HL-60/S4 treated with retinoic acid at 250 ng/mL for 4 days and 3 days (cell line): ENCODE data around the gene SLX9.

Experiments
- in situ Hi-C: fragments of 300-500 bp; cut with MboI; formaldehyde crosslinking; loops from 2 replicates; pipeline ENCODE4 v1.7.0; 2022; ENCODE audit warnings: low sequenced_read_pairs

SLX9 gene

DNA sequence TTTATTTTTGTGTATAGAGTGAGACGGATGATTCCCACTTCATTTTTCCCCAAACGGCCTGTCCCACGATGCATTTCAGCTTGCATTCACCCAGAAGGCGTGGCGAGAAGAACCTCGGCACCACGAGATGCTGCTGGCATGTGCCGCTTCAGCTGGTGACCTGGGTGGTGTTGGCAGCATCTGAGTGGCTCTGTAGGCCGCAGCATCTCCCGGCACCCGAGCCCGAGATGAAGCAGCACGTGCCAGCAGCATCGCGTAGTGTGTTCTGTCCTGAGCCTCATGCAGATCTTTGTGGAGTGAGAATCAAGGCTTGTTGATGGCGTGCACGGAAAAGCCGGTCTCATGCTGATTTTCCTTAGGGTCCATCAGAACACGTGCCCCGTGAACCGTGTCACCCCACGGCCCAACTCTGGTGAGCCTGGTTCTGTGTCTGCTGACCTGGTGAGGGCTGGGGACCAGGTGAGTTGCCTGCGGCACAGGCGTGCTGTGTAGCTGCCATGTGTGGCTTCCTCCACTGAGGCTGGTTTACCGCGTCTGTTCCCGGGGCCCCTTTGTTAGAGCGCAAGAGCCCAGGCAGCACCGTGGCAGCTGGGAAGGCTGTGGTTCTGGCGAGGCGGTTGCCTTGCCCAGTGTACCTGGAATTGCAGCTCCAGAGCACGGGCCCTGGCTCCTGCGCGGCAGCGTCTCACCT lies 16.7 kb downstream of the SLX9 start:
- in situ Hi-C loops: no loop called here

DNA sequence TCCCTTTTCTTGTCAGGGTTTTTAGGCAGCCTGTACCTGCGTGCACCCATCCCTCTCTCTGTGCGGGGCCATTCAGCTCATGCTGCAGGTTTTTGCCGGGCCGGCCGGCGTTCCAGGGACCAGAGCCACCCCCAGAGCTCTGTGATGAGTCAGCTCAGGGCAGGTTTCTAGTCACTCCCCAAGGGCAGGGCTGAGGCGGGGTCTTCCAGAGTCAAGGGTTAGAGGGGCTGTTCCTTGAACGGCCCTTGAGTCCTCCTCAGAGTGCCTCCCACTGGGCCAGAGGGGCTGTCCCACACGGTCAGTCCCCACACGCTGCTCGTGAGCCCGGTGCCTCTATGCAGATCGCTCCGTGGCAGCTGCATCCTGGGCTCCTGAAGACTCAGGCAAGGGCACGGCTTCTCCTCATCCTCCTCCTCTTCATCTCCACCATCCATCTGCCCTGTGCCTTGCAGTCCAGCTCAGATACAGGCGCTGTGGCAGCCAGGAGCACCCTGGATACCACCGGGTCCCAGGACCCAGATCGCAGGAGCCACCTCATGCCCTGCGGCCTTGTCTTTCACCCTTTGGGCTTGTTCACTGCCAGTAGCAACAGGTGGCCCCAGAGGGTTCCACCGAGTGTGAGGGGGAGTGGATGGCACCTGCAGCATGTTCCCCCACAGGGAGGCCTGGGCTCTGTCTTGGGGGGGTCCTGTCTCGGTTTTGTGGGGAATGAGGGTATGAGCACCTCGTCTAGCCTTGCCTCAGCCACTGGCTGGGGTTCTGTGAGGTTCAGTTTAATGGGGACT lies 17.4 kb downstream of the SLX9 start:
- in situ Hi-C loops: no loop called here

DNA sequence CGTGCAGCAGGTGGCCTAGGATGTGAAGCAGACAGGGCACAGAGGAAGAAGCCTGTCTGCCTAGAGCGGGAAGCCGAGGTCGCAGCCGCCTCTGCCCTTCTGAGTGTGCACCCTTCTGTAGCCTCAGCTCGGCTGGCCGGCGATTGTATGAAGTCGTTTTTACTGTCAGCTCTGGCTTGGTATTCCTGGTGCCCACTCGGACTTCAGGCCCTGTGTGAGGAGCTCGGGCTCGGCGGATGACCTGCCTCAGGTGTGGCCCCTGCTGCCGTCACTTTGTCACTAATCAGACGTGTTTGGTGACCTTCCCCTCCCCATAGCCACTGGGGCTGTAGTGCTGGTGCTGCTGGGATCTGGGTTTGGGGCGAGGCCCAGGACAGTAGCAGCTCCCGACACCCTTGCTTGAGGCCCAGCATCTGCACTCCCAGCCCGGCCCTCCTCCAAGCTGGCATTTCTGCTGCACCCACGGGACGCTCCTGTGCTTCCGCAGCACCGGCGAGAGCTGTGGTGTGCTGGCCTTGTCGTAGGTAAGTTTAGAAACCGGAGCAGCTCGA lies 18.1 kb downstream of the SLX9 start:
- in situ Hi-C loops: no loop called here

DNA sequence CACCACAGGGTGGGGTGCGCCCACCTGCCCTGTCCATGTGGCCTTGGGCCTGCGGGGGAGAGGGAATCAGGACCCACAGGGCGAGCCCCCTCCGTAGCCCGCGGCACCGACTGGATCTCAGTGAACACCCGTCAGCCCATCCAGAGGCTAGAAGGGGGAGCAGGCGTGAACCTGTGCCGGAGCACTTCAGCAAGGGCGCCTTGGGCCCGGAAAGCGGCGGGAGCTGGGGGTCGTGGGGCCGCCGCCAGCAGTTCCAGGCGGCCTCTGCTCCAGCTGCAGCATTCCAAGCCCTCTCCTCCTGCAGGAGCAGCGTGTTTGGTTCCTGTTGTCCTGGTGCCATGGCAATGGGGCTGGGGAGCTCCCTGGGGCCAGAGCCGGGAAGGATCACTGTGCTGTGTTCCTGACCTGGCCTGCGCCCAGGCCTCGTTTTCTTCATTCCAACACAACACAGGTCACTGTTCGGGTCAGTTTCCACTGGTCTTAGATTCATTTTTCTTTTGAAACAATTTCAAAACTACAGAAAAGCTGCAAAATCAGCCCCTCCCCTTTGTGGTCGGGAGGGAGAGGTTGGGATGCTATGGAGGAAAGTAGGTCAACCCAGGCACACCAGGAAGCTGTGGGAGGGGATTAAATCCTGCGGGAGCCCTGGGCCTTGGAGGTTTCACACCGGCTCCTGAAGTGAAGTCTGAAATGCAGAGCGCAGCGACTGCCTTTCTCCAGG lies 18.8 kb downstream of the SLX9 start:
- in situ Hi-C loops: no loop called here

DNA sequence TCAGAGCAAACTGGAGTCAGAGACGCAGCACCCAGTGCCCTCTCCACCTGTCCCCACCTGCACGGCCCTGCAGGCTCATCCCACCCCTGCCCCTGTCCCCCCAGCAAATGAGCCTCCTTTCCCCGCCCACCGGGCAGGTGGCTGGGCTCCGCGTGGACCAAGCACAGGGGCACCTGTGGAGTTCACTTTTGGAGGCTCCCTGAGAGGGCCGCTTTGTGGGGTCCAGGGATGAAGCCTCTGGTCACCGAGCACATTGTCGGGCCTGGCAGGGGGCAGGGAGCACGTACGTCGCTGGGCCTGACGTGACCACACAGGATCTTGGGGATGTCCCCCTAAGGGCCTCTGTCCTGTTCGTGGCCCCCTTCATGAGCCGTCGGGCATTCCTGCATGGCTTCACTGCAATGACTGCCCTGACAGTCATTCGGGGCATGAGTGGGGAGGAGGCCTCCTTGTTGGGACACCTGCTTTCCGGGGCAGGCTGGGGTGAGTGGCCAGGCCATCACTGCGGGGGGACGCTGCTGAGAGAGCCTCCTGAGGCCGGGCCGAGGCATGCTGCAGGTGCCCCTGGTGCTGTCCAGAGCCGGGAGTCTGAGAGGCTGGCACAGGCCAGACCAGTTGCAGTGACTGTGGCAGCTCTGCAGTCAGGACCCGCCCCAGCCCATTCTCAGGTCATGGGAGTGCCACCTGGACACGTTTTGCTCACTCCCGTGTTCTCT lies 19.7 kb downstream of the SLX9 start:
- in situ Hi-C loops: no loop called here

DNA sequence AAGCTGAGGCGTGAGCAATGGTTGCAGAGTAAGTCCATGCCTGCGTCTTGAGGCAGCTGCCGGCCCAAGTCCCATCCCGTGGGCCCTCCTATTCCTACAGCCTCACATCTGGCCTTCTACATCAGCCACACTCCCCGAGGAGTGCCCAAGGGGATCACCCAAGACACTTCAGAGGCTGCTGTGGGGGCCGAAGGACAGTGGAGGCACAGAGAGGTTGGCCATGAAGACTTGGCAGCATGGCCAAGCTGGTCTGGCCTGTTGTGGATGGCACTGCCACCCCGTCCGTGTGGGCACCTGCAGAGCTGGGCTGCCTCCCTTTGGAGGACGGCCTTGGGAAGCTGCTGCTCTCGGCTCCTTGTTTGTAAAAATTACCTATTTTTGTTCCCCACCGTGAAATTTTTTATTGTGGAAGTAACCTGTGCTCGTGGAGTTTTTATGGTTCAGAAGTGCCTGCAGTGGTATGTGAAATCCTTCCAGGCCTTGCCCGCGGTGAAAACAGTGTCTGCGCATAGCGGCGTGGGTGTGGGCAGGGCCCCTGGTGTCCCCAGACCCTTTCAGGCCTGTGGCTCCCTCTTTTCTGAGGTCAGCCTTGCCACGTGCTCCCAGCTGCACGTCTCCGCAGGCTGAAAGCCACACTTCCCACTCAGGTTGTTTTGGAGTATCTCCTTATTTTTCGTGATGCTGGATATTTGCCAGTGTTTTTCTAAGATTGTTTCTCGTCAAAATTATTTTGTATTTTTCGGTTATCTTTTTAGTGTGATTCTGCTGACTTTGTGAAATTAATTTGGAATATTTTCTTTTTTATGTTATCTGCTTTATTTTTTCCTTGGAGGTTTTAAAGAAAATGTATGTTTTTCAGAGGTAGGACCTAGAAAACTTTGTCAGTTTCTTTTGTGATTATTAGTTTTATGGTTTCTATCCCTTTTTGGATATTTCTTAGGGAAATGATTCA lies 20.6 kb downstream of the SLX9 start:
- in situ Hi-C loops: no loop called here

DNA sequence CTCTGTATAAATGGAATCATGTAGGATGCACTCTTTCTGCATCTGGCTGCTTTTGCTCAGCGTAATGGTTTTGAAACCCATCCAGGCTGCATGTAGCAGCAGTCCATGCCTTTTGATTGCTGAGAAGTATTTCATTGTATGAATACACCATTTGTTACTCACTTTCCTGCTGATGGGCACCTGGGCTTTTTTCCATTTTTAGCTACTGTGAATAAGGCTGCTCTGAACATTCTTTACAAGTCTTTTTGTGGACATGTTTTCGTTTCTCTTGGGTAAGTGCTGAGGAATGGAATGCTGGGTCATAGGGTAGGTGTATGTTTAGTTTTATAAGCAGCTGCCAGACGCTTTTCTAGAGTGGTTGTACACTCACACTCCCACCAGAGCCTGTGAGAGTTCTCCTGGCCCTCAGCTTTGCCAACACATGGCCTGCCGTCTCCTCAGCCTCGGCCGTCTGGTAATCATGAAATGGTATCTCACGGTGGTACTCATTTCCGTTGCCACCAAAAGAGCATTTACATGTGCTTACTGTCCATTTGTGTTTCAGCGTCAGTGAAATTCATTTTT lies 22.7 kb downstream of the SLX9 start:
- in situ Hi-C loops: no loop called here

DNA sequence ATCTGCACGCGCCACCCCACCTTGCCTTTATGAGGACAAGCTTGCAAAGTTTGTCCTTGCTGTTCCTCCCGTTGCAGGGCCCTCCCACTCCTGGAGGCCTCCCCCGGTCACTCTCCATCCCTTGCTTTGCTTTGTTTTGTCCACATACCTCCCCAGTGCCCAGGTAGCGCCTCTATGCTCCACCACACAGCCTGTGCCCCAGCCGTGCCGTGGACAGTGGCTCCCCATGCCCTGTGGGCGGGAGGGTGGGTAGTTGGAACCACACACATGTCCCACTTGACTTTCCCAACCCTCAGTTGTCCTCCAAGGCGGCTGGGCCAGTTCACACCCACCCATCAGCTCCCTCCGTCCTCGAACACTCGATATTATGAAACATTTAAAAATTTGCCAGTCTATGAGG lies 24.6 kb downstream of the SLX9 start:
- in situ Hi-C loops: no loop called here

DNA sequence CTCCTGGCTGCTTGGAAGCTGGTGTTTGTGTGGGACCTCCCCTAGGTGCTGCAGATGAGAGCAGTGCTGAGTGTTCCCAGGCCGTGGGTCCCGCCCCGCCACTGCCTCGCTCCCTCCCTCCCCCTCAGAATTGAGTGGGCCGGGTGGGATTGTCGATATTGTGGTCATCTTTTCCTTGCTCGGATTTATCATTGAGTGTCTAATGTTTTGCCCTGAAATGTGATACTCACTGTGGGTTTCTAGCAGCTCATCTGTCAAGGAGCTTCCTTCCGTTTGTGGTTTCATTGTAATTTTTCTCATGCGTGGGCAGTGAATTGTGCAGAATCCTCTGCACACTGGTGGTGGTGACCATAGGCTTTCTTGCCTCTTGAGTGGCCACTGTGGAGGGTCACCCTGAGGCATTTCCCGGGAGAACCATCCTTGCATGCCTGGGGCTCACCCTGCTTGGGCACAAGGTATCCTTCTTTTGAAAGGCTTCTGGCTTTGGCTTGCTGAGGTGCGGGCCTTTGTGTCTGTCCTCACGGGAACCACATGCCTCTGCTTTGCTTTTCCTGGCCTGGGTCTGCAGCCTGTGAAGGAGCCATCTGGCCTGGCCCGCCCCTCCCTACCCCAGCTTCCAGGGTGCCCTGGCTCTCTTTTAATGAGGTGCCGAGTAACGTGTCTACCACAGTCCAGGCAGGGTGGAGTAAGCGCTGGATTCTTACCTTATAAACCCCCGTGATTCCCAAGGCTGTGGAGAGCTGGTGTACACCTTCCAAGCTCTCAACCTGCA lies 25.6 kb downstream of the SLX9 start:
- in situ Hi-C loops: no loop called here

DNA sequence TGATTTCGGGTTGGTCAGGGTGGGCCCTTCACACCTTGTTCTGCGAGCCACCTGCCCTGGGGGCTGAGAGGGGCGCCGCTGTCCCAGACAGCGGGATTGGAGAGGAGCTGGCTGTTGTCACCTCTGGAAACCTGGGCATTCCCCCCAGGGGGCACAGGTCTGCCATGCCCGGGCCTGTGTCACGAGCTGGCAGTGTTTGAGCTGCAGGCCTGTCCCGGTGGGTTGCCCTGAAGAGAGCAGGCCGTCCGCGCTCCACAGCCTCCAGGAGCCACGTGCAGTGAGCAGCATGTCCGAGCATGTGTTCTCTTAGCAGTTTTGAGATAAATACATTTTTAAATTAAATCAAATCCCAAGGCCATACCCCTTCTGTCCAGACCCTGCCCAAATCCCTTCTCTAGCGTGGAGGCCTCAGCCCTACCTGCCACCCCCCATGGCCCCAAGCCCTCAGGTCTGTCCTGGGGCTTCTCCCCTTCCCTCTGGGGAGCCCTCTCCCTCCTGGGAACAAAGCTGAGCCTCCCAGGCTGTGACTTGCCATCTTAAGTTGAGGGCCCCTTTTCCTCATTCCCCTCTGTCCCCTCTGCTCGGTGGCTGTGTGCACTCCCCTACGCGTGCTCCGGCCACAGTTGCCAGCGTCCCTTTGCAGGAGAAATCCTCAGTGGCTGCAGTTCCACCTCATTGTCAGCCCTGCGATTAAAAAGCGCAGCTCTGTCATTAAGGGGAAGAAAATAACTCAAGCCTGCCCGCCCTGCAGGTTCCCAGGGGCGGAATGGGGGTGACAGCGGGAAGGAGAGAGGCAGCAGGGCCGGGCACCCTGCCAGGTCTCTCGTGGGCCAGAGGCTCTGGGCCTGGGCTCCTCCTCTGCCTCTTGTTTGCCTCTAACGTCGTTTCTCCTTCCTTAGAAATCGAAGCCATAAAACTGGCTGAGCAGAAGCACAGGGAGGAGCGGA lies 26.6 kb downstream of the SLX9 start:
- in situ Hi-C loops: no loop called here

DNA sequence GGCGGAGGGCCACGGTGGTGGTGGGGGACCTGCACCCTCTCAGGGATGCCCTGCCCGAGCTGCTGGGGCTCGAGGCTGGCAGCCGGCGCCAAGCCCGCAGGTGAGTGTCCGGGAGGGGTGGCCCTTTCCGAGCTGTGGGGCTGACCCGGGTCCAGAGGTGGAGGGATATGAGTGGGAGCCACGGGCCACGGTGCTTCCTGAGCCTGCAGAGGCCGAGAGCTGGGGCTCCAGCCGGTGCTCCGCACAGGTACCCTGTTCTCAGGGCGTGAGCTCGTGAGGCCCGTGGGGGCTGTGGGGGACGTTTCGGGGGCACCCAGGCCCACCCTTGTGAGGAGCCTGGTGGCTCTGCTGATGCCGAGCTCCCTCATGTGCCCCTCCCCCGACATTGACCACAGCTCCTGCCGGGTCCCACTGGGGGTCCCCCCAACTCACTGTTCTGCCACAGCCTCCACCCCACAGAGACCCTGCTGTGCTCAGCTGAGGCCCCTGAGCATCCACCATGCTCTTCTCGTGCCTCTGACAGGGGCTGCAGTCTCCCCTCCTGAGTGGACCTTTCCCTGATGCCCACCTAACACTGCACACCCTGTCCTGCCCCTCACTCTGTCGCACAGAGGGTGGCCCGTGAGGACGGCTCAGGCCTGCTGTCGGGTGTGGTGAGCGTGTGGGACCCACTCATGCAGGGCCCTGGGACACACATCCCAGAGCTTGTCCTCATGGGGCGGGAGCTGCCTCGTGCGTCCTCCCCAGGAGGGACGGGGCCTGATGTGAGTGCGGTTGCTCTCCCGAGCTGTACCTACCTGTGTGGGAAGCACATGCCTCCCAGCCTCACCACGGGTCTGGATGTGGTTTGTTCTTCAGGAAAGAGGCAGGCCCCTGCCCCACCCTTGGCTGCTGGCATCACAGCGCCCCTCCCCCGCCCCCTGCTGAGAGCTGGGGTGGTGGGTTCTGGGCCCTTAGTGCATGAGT lies 27.5 kb downstream of the SLX9 start:
- in situ Hi-C loops: no loop called here

DNA sequence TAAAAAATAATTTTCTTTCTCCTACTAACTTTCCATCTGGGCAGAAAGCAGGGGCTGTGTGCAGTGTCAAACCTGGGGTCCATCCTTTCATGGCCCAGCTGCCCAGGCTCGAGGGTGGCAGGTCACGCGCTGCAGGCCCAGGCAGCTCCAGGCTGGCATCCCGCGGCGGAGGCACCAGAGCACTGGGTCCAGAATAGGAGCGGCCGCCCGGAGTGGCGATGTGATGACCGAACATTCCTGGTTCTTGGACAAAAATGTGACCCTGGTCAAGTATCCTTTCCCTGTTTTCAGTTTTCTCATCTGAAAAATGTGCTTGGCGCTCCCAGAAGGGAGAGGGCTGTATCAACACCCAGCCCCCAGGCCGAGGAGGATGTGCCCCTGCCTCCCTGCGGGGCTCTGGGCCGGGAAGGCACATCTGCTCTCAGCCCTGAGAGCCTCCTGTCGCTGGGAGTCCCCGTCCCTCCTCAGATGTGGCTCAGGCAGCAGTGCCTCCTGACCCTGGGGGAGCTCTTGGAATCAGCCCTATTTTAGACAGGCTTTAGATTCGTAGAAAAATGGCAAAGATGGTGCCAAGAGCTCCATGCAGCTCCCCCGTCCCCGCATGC lies 29.3 kb downstream of the SLX9 start:
- in situ Hi-C loops: no loop called here

DNA sequence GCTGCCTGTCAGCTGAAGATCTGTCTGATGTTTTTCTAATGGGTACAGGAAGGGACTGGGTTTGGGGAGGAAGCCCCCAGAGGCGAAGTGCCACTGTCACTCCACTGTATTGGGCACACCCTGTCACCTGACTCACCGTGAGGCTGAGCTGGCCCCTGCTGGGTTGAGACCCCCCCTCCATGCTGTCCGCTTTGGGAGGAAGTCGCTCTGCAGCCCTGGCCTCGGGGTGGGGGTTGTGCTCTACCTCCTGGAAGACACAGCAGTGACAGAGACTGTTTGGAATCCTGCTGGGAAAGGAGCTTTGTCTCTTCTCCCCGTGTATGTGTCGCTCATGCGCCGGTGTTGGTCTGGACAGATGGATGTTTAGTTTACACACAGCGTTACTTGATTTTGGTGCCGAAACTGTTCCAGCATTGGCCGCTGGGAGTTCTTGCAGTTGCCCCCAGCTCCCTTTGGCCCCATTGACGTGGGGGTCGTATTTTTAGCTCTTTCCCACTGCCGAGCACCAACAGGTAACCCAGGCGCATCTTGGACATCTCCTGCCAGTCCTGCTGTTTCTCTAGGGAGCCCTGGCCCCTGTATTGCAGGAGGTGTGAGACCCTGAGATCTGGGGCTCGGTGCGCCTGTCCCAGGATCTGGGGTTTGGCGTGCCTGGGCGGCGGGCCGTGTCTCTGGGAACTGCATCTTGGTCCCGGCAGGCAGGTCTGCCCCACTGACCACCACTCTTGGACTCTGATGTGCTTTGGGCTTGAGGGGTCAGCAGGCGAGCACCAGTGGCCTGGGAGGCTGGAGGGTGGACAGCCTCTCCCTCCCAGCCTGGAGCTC lies 30.3 kb downstream of the SLX9 start:
- in situ Hi-C loops: no loop called here

DNA sequence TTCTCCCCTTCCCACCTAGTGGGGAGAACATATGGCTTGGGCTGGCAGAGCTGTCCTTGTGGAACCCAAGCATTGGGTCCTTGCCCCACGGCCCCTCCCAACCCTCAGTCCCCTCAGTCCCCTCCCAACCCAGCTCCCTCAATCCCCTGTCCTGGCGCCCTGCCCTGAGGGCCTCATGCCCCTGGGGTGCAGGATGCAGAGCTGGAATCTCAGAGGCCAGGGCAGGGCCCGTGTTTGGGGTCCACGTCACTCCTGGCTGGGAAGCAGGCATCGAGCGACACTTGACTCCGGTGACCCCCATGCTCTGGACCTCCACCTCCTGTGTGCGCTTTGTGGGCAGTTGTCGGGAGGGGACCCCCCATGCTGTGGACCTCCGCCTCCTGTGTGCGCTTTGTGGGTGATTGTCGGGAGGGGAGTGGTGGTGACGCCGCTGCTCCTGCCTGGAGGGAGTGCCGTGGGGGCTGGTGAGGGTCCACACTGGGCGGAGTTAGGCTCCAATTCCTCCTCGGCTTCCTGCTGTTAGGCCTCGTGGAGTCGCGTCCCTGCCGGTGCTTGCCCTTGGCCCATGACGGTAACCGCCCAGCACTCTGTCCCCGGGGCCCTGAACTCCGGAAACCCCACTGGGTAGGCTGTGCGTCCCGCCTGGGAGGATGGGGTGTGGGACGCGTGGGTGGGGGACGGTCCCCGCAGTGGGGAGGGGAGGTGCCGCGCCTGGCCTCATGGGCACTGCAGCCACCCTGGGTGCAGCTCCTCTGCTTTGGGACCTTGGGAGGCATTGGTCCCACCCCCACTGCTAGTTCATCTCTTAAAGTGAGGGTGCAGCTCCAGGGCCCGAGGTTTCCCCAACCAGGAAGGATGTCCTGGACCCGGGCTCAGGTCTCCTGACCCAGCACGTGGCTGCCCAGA lies 31.2 kb downstream of the SLX9 start:
- in situ Hi-C loops: no loop called here
